GM21737 (cell line): ENCODE results near the gene ZBTB39.
A peak's percentile ranks its signal among the peaks of the same experiment; 100 is the strongest.
"Not testable (repeated sequence)": the region's sequence is repeated elsewhere in the genome, so short reads cannot be mapped to it uniquely, and the experiment has no call there.

Experiments used
- ATAC-seq: cut with Tn5 transposase; IDR thresholded peaks from one replicate; pipeline ENCODE4 v1.9.1; 2021; ENCODE audit warnings: mild to moderate bottlenecking, moderate library complexity; ENCODE audit not compliant: unreplicated experiment

ZBTB39 gene

GRCh38 chr12:57005980-57006808 is at the start of gene ZBTB39:
TSS of gene ZBTB39 (minus strand) at chr12:57006546. CDS start at chr12:57004917, 1,629 bp downstream.
- ATAC-seq, result peak; percentile 67

- ATAC-seq, result no peak
Observed at GRCh38 chr12:57055824-57056223, 49.5 kb upstream of the ZBTB39 start.

GRCh38 chr12:57053901-57054300 is 47.6 kb upstream of the ZBTB39 start:
- ATAC-seq, result not testable (repeated sequence)

GRCh38 chr12:57053146-57053545 is 46.8 kb upstream of the ZBTB39 start:
- not testable (repeated sequence) for ATAC-seq

DNA sequence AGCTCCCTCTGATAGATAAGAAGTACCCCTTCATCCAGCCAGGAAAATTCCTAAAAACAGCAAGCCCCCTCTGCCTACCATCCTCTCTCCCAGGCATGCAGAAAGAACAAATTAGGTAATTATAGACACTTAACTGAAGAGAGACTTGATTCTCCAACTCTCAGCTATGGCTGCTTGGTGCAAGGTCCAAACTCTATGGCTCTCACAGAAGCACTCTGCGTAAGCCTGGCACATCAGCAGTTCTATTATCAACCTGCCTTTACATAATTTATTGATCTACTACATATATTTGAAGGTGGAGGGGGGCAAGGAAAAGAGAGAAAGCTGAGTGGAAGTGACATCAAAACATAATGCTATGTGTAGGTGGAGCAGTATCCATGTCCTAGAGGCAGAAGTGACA is 44.7 kb upstream of the ZBTB39 start:
- no peak for ATAC-seq

- ATAC-seq, result no peak
Observed at GRCh38 chr12:57049890-57050289, 43.5 kb upstream of the ZBTB39 start, which contains the start of gene MYO1A. TSS of gene MYO1A (minus strand) at chr12:57050129. CDS start at chr12:57048323, 1,806 bp downstream.

DNA sequence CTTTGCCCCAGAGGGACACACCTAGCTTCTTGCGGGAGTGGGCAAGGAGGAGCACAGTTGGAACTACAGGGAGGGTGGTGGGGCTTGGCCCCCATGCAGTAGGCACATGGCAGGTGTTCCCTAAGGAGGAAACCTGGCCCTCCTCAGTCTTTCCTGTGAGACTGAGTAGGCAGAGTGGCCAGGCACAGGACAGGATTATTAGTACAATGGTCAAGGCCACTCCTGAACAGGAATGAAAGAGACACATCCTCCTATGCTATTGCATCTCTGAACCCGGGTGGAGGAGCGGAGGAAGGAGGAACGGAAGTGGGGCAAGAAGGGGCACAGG is 42.7 kb upstream of the ZBTB39 start:
- no peak for ATAC-seq

- ATAC-seq, result no peak
Observed at GRCh38 chr12:57048423-57049118, 42.2 kb upstream of the ZBTB39 start.

DNA sequence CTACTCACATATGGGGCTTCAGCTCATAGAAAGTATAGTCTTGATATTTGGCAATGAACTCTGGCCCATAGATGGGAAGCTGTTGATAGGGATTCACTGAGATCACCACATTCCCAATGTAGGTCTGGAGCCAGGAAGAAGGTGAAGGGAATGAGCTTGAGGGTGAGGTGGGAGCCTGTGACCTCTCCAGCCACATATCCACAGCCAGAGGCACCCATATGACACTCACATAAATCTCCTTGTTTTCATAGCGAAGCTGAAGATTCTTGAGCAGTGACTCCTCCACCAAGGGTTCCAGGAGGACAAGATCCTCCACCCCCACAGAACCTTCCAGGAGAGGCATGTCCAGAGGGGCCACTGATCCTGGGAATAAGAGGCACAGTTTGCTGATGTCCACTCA is 41.6 kb upstream of the ZBTB39 start:
- no peak for ATAC-seq

- ATAC-seq, result no peak
Observed at GRCh38 chr12:57046947-57047890, 40.9 kb upstream of the ZBTB39 start.

DNA sequence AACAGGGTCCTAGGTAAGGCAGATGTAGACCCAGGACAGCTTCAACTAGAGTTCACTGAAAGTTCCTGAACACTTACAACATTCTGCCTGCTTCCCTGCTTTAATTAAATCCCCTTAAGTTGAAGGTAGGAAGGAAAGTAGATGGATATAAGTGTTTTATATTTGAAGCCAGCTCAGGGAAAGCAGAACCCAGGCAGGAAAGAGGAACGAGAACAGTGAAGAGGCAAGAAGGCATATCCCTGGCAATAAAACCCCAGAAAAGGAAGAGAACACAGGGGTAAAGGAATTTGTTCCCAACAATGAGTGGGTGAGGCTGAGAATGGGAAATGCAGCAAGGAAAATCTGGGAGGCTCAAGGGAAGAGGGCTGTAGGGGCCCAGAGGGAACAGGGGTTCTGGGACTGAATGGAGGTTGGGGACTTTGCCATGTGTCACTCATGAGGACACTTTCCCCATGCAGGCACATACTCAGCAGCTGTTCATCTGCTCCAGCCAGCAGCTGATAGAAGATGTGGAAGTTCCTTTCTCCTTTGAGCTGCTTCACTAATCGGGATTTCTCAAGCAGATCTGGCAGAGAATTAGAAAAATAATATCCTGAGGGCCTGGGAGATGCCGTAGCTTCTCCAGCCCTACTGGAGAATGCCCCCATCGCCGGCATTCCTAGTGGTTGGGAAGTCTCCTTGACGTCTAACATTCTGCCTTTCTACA is 39.9 kb upstream of the ZBTB39 start:
- ATAC-seq, result no peak

GRCh38 chr12:57044889-57045288 is 38.5 kb upstream of the ZBTB39 start:
- no peak for ATAC-seq

- ATAC-seq, result no peak
Observed at GRCh38 chr12:57044468-57044867, 38.1 kb upstream of the ZBTB39 start.

DNA sequence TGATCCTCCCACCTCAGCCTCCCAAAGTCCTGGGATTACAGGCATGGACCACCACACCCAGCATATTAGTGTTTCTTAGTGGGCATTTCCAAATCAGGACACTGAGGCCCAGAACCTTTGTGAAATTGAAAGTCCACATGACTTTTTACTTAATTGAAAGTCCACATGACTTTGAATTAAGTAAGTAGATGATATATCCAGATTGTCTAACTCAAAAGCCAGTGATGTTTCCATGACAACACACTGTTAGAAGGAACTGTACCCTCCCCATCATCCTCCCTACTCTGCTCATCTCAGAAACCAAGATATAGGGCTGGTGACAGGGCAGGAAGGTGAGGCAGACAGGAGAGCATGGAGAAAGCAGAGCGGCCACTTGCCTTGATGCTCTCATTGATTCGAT is 36.3 kb upstream of the ZBTB39 start:
- no peak for ATAC-seq

- ATAC-seq, result no peak
Observed at GRCh38 chr12:57040750-57041149, 34.4 kb upstream of the ZBTB39 start.

DNA sequence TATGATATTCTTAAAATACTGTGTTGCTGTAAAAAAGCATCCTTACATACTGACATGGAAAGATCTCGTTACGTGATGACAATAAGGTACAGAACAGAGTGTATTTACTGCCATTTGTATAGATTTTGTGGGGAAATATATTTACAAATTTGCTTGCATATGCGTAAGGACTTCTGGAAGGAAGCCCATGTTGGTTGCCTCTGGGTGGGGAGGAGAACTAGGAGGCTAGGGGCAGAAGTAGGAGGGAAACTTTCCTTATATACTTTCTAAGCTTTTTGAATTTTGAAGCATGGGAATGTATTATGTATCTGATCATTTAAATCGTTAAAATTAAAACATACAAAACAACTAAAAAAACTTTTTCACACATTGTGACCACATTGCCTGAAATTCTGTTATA is 33.9 kb upstream of the ZBTB39 start:
- ATAC-seq, result no peak

- no peak for ATAC-seq
Observed at GRCh38 chr12:57039016-57039798, 32.9 kb upstream of the ZBTB39 start.

DNA sequence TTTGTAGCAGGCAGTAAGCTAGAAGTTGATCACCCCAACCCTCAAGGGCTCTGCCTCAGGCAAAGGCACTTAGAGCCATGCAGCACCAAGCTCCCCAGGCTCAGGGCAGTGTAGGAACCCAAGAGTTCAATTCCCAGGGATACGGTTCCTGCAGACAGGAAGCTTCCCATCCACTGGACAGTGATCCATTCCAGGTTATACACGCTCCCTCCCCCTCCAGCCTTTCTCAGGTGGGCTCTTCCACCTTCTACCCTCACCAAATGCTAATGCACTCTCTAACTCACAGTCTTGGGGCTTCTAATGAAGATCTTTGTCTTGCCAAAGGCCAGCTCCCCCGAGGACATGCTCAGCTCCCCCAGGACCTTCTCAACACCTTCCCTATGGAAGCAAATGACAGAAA is 30.9 kb upstream of the ZBTB39 start:
- ATAC-seq, result no peak

- ATAC-seq, result no peak
Observed at GRCh38 chr12:57033431-57033830, 27.1 kb upstream of the ZBTB39 start.

DNA sequence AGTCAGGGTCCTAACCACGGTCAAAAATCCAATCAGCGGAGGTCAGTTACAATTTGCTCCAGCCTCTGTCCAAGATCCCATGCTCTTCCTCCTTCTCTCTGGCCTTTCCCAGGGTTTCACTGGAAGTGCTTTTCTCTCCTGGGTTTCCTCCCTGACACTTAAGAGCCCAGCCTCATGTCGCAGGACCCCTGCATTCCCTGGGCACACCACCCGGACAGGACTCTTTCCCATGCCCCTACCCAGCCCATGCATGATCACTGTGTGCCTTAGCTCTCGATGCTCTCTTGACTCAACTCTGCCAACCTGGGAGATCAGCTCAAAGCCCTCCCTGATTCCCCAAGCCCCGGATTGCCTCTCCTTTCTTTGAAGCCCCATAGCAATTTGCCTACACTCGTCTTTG is 25.4 kb upstream of the ZBTB39 start:
- ATAC-seq, result no peak
